8988T (cell line): Measurements from ENCODE around the gene LRRC26.

Experiments
- DNase-seq: peaks from one replicate; pipeline ENCODE4 v3.0.0; 2011

Gene LRRC26

GRCh38 chr9:137167277-137167746 is 2.5 kb downstream of the LRRC26 start:
- DNase-seq = no peak

GRCh38 chr9:137166380-137167229 is 3.2 kb downstream of the LRRC26 start:
- no peak for DNase-seq

GRCh38 chr9:137165250-137165836 is 4.5 kb downstream of the LRRC26 start:
- no peak for DNase-seq

GRCh38 chr9:137164370-137165249 is 5.2 kb downstream of the LRRC26 start:
- no peak for DNase-seq

GRCh38 chr9:137163805-137164204 is 6.0 kb downstream of the LRRC26 start:
- no peak for DNase-seq

- DNase-seq = no peak
These were observed 6.5 kb downstream of the LRRC26 start for GRCh38 chr9:137163365-137163715.

GRCh38 chr9:137162505-137163364 is 7.1 kb downstream of the LRRC26 start:
- DNase-seq = no peak

- no peak for DNase-seq
These were observed 8.0 kb downstream of the LRRC26 start for GRCh38 chr9:137161558-137162486.

GRCh38 chr9:137160716-137161557 is 8.9 kb downstream of the LRRC26 start:
- no peak for DNase-seq

- DNase-seq = no peak
These were observed 9.8 kb downstream of the LRRC26 start for GRCh38 chr9:137160054-137160425.

GRCh38 chr9:137159105-137160053 is 10.5 kb downstream of the LRRC26 start:
- DNase-seq = no peak

GRCh38 chr9:137158625-137159024 is 11.2 kb downstream of the LRRC26 start:
- DNase-seq = no peak

- DNase-seq = no peak
These were observed 12.0 kb downstream of the LRRC26 start for GRCh38 chr9:137157618-137158415.

GRCh38 chr9:137156567-137157375 is 13.1 kb downstream of the LRRC26 start:
- peak; percentile 67 for DNase-seq

- DNase-seq = no peak
These were observed 16.9 kb downstream of the LRRC26 start for GRCh38 chr9:137152844-137153405.

GRCh38 chr9:137150617-137151457 is 19.0 kb downstream of the LRRC26 start:
- DNase-seq = peak; percentile 70
